GM19463 (cell line): ENCODE results near the gene RALGDS.

Experiments
- ATAC-seq: cut with Tn5 transposase; IDR thresholded peaks from one replicate; pipeline ENCODE4 v1.9.1; 2021; ENCODE audit warnings: mild to moderate bottlenecking, moderate library complexity; ENCODE audit not compliant: unreplicated experiment

RALGDS gene

DNA sequence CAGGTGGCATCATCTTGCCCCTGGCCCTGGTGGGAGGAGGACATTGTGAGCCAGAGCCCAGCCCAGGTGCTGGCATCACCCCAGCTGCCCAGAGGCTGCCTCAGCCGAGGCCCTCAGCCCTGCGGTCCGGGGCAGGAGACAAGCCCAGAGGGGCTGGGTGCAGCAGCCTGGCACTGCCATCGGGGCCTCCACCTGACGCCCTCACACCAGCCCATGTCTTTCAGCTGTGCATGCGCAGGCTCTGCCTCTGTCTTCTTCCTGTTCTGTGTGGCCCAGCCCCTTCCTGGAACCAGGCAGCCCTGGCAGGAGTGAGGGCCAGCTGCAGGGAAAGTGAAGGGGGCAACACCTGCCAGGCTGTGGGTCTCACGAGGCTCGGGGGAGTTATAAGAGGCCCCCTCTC, 64.0 kb downstream of the RALGDS start:
- ATAC-seq = no peak

GRCh38 chr9:133056533-133056932, 64.5 kb downstream of the RALGDS start:
- no peak for ATAC-seq

- ATAC-seq = no peak
Measured at GRCh38 chr9:133055788-133056420, 65.1 kb downstream of the RALGDS start.

DNA sequence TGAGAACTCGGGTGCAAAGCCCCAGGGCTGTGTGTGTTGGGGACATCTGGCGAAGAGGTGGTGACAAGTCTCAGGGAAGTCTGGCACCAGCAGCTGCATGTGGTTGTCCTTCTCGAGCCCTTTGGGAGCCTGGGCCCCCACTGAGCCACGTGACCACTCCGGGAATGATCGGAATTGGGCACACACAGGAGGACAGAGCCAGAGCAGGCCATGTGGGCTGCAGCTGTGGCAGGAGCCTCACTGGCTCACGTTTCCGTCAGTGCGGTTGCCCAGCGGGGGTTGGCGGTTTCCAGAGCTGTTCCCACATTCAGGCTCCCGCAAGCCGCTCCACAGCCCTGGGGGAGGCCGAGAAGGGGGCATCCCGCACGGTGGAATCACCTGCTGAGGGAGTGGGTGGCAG, 66.1 kb downstream of the RALGDS start:
- ATAC-seq = no peak

DNA sequence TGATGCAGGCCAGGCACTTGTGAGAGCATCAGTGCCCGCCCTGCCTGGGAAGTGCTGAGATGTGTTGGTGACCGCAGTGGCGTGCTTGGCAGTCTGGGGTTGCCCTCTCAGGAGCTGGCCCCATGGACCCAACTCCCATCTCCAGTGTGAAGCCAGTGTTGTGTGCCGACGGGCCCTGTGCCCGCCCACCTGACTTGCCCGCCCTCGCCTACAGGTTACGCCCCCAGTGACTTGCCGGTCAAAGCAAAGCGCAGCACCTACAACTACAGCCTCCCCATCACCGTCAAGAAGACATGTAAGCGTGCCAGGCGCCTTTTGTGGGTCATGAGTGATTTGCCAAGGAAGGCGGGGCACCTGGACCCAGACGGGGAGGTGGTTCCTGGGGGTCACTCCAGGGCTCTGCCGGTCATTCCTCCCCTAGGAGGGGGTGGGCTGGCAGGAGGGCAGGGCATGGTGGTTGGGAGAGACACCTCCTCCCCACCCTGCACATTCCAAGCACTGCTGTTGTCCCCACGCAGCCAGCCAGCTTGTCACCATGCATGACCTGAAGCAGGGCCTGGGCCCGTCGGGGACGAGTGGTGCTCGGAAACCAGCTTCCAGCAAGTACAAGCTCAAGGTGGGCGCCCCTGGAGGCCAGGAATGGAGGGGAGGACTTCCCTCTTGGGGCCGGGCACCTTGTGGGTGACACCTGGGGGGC, 66.7 kb downstream of the RALGDS start:
- ATAC-seq = no peak

DNA sequence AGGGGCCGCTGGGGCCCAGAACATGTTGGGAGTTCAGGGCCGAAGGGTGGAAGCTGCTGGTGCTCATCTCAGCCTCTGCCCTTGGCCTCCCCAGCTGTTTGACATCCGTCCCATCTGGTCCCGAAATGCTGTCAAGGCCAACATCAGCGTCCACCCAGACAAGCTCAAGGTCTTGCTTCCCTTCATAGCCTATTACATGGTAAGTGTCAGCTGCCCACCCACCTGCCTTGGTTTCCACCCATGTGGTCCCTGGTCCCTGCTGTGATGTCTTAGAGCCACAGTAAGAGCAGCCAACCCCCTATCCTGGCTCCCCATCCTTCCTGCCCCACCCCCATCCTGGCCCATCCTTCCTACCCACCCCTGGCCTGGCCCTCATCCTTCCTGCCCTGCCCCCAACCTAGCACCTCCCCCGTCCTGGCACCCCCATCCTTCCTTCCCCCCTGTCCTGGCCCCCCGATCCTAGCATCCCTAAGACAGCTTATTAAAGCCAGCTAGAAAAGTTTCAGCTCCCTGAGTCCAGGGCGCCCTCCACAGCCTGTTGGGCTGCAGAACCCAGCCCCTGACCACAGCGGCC, 69.0 kb downstream of the RALGDS start:
- ATAC-seq = no peak

DNA sequence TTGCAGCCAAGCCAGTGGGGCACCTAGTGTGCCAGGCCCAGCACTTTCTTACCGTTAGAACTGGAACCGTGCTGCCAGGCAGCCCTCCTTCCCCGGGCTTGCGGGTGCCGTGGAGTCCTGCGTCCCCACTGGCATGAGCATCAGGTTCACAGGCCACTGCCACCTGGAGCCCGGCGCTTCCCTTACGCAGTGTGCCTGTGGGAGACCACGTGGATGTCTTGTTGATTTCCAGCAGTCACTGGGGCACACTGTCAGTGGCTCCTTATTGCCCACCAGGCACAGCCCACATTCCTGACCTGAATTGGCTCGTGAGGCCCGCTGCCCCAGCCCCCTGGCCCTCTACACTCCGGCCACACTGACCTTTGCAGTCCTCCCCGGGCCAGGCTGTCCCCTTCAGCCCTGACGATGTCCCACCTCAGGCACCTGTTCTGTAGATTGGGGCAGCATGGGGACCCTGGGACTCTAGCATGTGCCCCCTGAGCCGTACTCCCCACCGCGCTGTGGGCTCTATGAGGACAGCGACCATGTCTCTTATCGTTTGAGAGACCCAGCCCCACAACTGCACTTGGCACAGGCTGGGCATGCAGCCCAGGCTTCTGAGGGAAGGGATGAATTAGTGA, 69.6 kb downstream of the RALGDS start:
- ATAC-seq = no peak

DNA sequence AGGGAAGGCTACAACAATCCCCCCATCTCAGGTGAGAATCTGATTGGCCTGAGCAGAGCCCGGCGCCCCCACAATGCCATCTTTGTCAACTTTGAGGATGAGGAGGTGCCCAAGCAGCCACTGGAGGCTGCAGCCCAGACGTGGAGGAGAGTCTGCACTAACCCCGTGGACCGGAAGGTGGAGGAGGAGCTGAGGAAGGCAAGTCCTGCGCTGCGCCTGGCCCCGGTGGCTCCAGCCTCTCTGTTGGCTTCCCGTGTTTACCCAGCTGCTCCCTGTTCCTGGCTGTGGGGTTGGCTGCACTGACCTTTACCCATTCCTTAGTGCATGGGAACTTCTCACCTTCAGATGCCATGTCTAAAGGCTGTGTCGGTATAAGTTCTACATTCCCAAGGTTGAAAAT, 70.3 kb downstream of the RALGDS start:
- no peak for ATAC-seq

DNA sequence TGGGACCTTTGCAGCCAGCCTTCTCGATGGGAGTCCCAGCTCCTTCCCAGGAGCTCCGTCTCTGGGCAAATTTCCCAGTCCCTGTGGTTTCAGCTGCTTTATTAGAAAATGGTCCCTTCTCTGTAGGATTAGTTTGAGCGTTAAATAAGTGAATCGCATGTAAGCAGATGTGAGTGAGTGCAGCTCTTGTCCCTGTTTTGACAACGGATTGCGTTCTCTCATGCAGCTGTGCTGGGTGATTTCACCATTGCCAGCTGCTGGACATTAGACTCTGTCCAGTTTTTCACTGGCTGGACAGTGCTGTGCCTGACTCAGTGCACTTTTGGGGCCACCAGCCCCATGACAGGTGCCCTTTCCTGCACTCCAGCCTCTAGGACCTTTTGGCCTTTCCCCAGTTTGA, 70.9 kb downstream of the RALGDS start:
- no peak for ATAC-seq

- ATAC-seq = no peak
Measured at GRCh38 chr9:133049043-133049442, 72.0 kb downstream of the RALGDS start.

GRCh38 chr9:133048595-133048994, 72.4 kb downstream of the RALGDS start:
- no peak for ATAC-seq
